KMS-11 (cell line): ENCODE measurements around the gene RBM20.
"Not testable (repeated sequence)": the region's sequence is repeated elsewhere in the genome, so short reads cannot be mapped to it uniquely, and the experiment has no call there.

Source experiments
- H2AFZ ChIP-seq: fragments of 200-600 bp; sonication (generic); 2 replicates; pipeline ENCODE4 v1.6.1; 2016; ENCODE audit warnings: antibody characterized with exemption, mixed run types, low read depth
- H3K27ac ChIP-seq: fragments of 200-600 bp; sonication (generic); 2 replicates; pipeline ENCODE4 v1.6.1; 2016; ENCODE audit warnings: mild to moderate bottlenecking, mixed run types
- H3K27me3 ChIP-seq: fragments of 200-600 bp; sonication (generic); 2 replicates; pipeline ENCODE4 v1.6.1; 2017; ENCODE audit warnings: mild to moderate bottlenecking, low read depth, mixed run types, moderate library complexity; ENCODE audit not compliant: insufficient read depth
- H3K36me3 ChIP-seq: fragments of 200-600 bp; sonication (generic); 2 replicates; pipeline ENCODE4 v1.6.1; 2017; ENCODE audit warnings: mild to moderate bottlenecking, mixed run types; ENCODE audit not compliant: insufficient read depth
- H3K4me1 ChIP-seq: fragments of 200-600 bp; sonication (generic); 2 replicates; pipeline ENCODE4 v1.6.1; 2016; ENCODE audit warnings: mild to moderate bottlenecking, low read depth, mixed run types; ENCODE audit not compliant: poor library complexity, severe bottlenecking
- H3K4me2 ChIP-seq: fragments of 200-600 bp; sonication (generic); 2 replicates; pipeline ENCODE4 v1.7.0; 2016; ENCODE audit warnings: mild to moderate bottlenecking, mixed run types
- H3K4me3 ChIP-seq: fragments of 200-600 bp; sonication (generic); IDR thresholded peaks from 2 replicates; pipeline ENCODE4 v1.6.1; 2017; ENCODE audit warnings: low read depth, low read length, mixed read lengths; ENCODE audit not compliant: insufficient read depth
- H3K79me2 ChIP-seq: fragments of 200-600 bp; sonication (generic); 2 replicates; pipeline ENCODE4 v1.6.1; 2016; ENCODE audit warnings: low read depth, mixed run types; ENCODE audit not compliant: insufficient read depth
- H3K9ac ChIP-seq: fragments of 200-600 bp; sonication (generic); 2 replicates; pipeline ENCODE4 v1.6.1; 2016; ENCODE audit warnings: mild to moderate bottlenecking, mixed run types
- H4K20me1 ChIP-seq: fragments of 200-600 bp; sonication (generic); 2 replicates; pipeline ENCODE4 v1.6.1; 2016; ENCODE audit warnings: mild to moderate bottlenecking, mixed run types; ENCODE audit not compliant: insufficient read depth
- CTCF ChIP-seq: fragments of 200-600 bp; sonication (generic); conservative IDR thresholded peaks from 2 replicates; pipeline ENCODE4 v1.6.1; 2017; ENCODE audit warnings: low read depth, mild to moderate bottlenecking, antibody characterized with exemption, low read length, moderate library complexity, mixed read lengths

The RBM20 gene

GRCh38 chr10:110664483-110665420 is 20.6 kb downstream of the RBM20 start:
- no peaks in the 10 kb centered on the region for H3K27me3 ChIP-seq
- no peaks in the 10 kb centered on the region for H4K20me1 ChIP-seq
- H2AFZ ChIP-seq = no peak overlapping the region
- H3K4me1 ChIP-seq = no peaks in the 10 kb centered on the region
- TF ChIP-seq CTCF = no peak
- no peak overlapping the region for H3K27ac ChIP-seq
- H3K79me2 ChIP-seq = no peaks in the 10 kb centered on the region
- H3K9ac ChIP-seq = no peak overlapping the region
- no peak overlapping the region for H3K4me3 ChIP-seq
- H3K4me2 ChIP-seq = no peak overlapping the region
- H3K36me3 ChIP-seq = no peaks in the 10 kb centered on the region

- not testable (repeated sequence) for H3K4me2 ChIP-seq, H3K4me1 ChIP-seq, H3K36me3 ChIP-seq, H2AFZ ChIP-seq, H4K20me1 ChIP-seq, H3K79me2 ChIP-seq, H3K27ac ChIP-seq, H3K4me3 ChIP-seq, H3K27me3 ChIP-seq, H3K9ac ChIP-seq
These were observed 22.1 kb downstream of the RBM20 start for GRCh38 chr10:110666259-110666658.

GRCh38 chr10:110666673-110667072 is 22.5 kb downstream of the RBM20 start:
- H2AFZ ChIP-seq = no peak overlapping the region
- no peaks in the 10 kb centered on the region for H3K27me3 ChIP-seq
- no peaks in the 10 kb centered on the region for H3K36me3 ChIP-seq
- no peak overlapping the region for H3K27ac ChIP-seq
- H3K4me2 ChIP-seq = no peak overlapping the region
- H4K20me1 ChIP-seq = no peaks in the 10 kb centered on the region
- no peaks in the 10 kb centered on the region for H3K79me2 ChIP-seq
- no peak overlapping the region for H3K4me3 ChIP-seq
- no peak for TF ChIP-seq CTCF
- H3K4me1 ChIP-seq = peaks cover 5% of the 10 kb centered on the region
- H3K9ac ChIP-seq = no peak overlapping the region

GRCh38 chr10:110667620-110668343 is 23.6 kb downstream of the RBM20 start:
- Histone ChIP-seq H3K9ac (no peak overlapping the region), H3K4me3 (no peak overlapping the region), H2AFZ (no peak overlapping the region), H3K27ac (no peak overlapping the region), H3K36me3 (no peaks in the 10 kb centered on the region), H3K27me3 (no peaks in the 10 kb centered on the region), H3K4me1 (peaks cover 8% of the 10 kb centered on the region), H3K79me2 (no peaks in the 10 kb centered on the region), H3K4me2 (no peak overlapping the region), H4K20me1 (no peaks in the 10 kb centered on the region)
- TF ChIP-seq CTCF = no peak
